Suprapubic skin (tissue), 4 donors: ENCODE results near the gene GRID2. TPM values are rescaled to one million over a fixed set of nuclear protein-coding genes. Genes with fewer than 3 reads are reported as not detected.

Source experiments
- DNase-seq, 2 donors: peaks; one replicate each; pipeline ENCODE4 v3.0.0-alpha.2; 2019; ENCODE audit warnings: low spot score in 2 of 2
- H3K27ac ChIP-seq: fragments of 200-600 bp; sonication (generic); one replicate; pipeline ENCODE4 v1.5.1; 2019
- H3K27me3 ChIP-seq: fragments of 200-600 bp; sonication (generic); one replicate; pipeline ENCODE4 v1.5.1; 2019
- H3K36me3 ChIP-seq: fragments of 200-600 bp; sonication (generic); one replicate; pipeline ENCODE4 v1.5.1; 2019
- H3K4me1 ChIP-seq: fragments of 200-600 bp; sonication (generic); one replicate; pipeline ENCODE4 v1.5.1; 2019
- H3K4me3 ChIP-seq: fragments of 200-600 bp; sonication (generic); one replicate; pipeline ENCODE4 v1.5.1; 2019; ENCODE audit warnings: mild to moderate bottlenecking
- H3K9me3 ChIP-seq: fragments of 200-600 bp; sonication (generic); one replicate; pipeline ENCODE4 v1.5.1; 2019
- EP300 ChIP-seq: sonication (generic); formaldehyde crosslinking; IDR thresholded peaks from one replicate; pipeline ENCODE4 v1.6.1; 2017; ENCODE audit warnings: antibody characterized with exemption
- POLR2A ChIP-seq, 2 donors: fragments of 450-650 bp; IDR thresholded peaks; one replicate each; pipeline ENCODE4 v1.6.1; 2017; ENCODE audit warnings: antibody characterized with exemption in 2 of 2, mild to moderate bottlenecking in 2 of 2, moderate library complexity in 2 of 2
- POLR2AphosphoS5 ChIP-seq, 3 donors: sonication (generic); formaldehyde crosslinking; IDR thresholded peaks; one replicate each; pipeline ENCODE4 v1.6.1; 2017; ENCODE audit warnings: antibody characterized with exemption in 3 of 3
- WGBS: methylation state at CpG from one replicate; pipeline ENCODE4 v1.1.5; 2018; 5-methylcytosine and 5-hydroxymethylcytosine counted together
- total RNA-seq, 4 donors: library from RNA; depleted of rRNA; stranded (reverse); fragments of >200 nt; gene quantifications; one replicate each; pipeline ENCODE4 v1.1.0, GENCODE V29; 2016
- TF ChIP-seq, protein P1 (sequence below), 2 donors: fragments of 200-600 bp in 1 of 2; fragments of 450-650 bp in 1 of 2; sonication (generic) in 1 of 2; IDR thresholded peaks; one replicate each; pipeline ENCODE4 v1.5.1; 2016 to 2019; ENCODE audit warnings: antibody characterized with exemption in 2 of 2, mild to moderate bottlenecking in 1 of 2, moderate library complexity in 1 of 2

GRID2 gene
- total RNA-seq, 4 donors from 2014 or later = not detected

DNA sequence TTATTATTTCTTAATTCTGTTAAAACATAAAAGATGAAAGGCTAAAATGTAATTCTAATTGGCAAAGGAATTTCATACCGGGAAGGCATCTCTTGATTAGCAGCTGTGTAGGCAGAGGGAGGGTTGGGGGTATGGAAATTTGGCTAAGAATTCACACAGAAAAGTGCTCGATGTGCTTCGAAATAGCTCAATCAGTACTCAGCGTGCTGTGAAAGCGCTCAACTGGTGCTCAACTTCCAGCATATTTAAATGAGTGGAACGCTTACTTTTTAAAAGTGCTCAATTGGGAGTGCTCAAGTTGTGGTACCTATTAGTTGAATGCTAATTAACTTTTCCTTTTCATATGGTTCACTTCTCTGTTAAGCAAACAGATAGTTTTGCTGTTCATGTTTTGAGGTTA lies 828.9 kb downstream of the GRID2 start:
- TF ChIP-seq POLR2AphosphoS5 (IDR thresholded peaks at IDR 0.05) = no peak
- no peak for TF ChIP-seq EP300
- no peak for TF ChIP-seq POLR2A (IDR thresholded peaks at IDR 0.05)
- TF ChIP-seq, protein P1, sequence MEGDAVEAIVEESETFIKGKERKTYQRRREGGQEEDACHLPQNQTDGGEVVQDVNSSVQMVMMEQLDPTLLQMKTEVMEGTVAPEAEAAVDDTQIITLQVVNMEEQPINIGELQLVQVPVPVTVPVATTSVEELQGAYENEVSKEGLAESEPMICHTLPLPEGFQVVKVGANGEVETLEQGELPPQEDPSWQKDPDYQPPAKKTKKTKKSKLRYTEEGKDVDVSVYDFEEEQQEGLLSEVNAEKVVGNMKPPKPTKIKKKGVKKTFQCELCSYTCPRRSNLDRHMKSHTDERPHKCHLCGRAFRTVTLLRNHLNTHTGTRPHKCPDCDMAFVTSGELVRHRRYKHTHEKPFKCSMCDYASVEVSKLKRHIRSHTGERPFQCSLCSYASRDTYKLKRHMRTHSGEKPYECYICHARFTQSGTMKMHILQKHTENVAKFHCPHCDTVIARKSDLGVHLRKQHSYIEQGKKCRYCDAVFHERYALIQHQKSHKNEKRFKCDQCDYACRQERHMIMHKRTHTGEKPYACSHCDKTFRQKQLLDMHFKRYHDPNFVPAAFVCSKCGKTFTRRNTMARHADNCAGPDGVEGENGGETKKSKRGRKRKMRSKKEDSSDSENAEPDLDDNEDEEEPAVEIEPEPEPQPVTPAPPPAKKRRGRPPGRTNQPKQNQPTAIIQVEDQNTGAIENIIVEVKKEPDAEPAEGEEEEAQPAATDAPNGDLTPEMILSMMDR (IDR thresholded peaks at IDR 0.05) = no peak
- no peak overlapping the region for H3K27ac ChIP-seq
- H3K4me3 ChIP-seq = no peak overlapping the region
- 76% methylated on average over 6 of the region's 6 CpGs for WGBS
- no peaks in the 10 kb centered on the region for H3K9me3 ChIP-seq
- H3K4me1 ChIP-seq = no peaks in the 10 kb centered on the region
- no peaks in the 10 kb centered on the region for H3K36me3 ChIP-seq
- DNase-seq = no peak
- H3K27me3 ChIP-seq = no peaks in the 10 kb centered on the region

DNA sequence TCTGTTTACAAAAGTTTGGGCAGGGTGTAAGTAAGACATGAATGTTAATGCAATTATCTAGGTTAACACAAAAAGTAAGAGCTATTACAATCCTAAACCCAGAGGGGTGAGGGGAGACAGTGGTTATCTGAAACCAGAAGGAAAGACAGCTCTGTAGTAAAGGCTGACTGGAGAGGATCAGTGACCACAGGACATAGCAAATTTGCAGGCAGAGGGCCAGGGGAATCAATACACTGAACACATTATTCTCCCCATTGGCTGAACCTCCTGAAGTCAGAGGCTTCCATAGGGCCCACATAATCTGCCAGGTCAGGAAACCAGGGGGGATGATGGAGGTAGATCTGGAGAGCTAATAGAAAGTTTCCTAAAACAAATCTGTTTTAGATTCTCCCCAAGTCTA lies 835.4 kb downstream of the GRID2 start:
- Histone ChIP-seq H3K27me3 (no peaks in the 10 kb centered on the region), H3K4me3 (no peak overlapping the region), H3K9me3 (no peaks in the 10 kb centered on the region), H3K27ac (no peak overlapping the region), H3K4me1 (no peaks in the 10 kb centered on the region), H3K36me3 (no peaks in the 10 kb centered on the region)
- DNase-seq = no peak
- TF ChIP-seq POLR2AphosphoS5 (IDR thresholded peaks at IDR 0.05) (no peak), EP300 (no peak)

DNA sequence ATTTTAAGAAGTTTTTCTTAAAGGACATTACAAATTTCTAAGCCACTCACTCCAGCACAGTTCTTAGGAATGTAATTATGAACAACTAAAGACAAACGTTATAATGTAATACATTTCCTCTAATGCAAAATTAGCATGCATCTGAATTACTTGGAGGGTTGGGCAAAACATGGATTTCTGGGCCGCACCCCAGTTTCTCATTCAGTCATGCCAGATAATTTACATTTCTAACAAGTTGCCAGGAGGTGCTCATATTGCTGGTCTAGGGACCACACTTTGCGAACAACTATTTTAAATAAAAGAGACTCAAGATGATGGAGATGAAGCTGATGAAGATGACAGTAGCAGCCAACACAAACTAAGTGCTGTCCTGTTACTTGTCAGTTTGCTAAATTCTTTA lies 840.1 kb downstream of the GRID2 start:
- H3K9me3 ChIP-seq = no peaks in the 10 kb centered on the region
- 52% methylated on average over 3 of the region's 3 CpGs for WGBS
- H3K4me3 ChIP-seq = no peak overlapping the region
- no peak overlapping the region for H3K27ac ChIP-seq
- no peaks in the 10 kb centered on the region for H3K27me3 ChIP-seq
- no peaks in the 10 kb centered on the region for H3K4me1 ChIP-seq
- DNase-seq = no peak
- no peaks in the 10 kb centered on the region for H3K36me3 ChIP-seq
- TF ChIP-seq, protein P1 (IDR thresholded peaks at IDR 0.05) = no peak
- TF ChIP-seq POLR2A (IDR thresholded peaks at IDR 0.05) = no peak
- no peak for TF ChIP-seq POLR2AphosphoS5 (IDR thresholded peaks at IDR 0.05)
- TF ChIP-seq EP300 = no peak

DNA sequence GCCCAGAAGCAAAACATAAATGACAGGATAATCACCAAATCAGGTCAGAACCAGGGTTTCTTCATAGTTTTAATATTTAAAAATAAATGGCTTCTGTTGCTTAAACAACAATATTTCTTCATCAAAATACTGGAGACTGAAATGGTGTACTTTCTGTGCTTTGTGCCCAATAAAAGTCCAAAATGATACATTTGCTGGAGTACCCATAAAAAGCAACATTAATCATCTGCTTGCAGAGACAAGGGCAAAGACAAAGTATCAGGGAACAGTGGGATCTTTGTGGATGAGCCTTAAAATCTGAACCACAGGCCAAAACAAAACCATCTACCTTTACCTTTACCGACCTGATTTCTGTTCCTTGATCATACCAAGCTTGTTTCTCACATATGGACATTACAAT lies 840.9 kb downstream of the GRID2 start:
- TF ChIP-seq, protein P1 (IDR thresholded peaks at IDR 0.05) = no peak
- TF ChIP-seq POLR2A (IDR thresholded peaks at IDR 0.05) (no peak), EP300 (no peak)
- no peaks in the 10 kb centered on the region for H3K9me3 ChIP-seq
- H3K27ac ChIP-seq = no peak overlapping the region
- H3K4me1 ChIP-seq = no peaks in the 10 kb centered on the region
- H3K36me3 ChIP-seq = no peaks in the 10 kb centered on the region
- no peak for DNase-seq
- H3K4me3 ChIP-seq = no peak overlapping the region
- 69% methylated on average over 1 of the region's 1 CpG for WGBS
- no peaks in the 10 kb centered on the region for H3K27me3 ChIP-seq

DNA sequence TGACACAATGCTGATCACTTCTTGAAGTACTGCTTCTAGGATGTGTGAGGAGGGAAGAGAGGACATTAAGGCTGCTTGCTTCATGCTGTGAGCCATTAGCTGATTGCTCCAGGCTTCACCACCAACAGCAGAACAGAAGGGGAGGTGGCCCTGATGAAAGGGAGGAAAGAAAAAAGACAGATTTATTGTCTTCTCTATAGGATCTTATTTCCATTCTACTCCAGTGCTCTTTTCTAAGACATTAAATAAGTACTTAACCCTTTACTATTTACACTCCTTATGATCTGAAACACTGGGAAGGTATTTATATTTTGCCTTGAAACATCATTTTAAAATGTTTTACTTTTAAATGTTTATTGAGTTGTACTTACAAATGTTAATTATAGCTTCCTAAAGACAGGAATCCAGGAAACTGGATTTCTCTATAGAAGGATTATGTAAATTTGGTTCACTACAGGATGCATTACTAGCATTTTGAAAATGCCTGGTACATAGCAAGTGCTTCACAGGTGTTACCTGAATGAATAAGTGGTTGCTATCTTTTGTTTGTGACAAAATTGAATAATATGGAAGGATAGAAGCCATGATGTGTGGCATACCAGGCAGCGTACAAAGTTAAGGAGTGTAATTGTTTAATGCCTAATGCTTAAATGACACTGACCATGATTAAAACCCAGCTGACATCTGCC lies 843.9 kb downstream of the GRID2 start:
- Histone ChIP-seq H3K36me3 (no peaks in the 10 kb centered on the region), H3K4me1 (no peaks in the 10 kb centered on the region), H3K27me3 (no peaks in the 10 kb centered on the region), H3K27ac (no peak overlapping the region), H3K4me3 (no peak overlapping the region), H3K9me3 (no peaks in the 10 kb centered on the region)
- no peak for DNase-seq
- TF ChIP-seq POLR2AphosphoS5 (IDR thresholded peaks at IDR 0.05) (no peak), EP300 (no peak), POLR2A (IDR thresholded peaks at IDR 0.05) (no peak)
- TF ChIP-seq, protein P1 (IDR thresholded peaks at IDR 0.05) = no peak
- 80% methylated on average over 1 of the region's 1 CpG for WGBS

DNA sequence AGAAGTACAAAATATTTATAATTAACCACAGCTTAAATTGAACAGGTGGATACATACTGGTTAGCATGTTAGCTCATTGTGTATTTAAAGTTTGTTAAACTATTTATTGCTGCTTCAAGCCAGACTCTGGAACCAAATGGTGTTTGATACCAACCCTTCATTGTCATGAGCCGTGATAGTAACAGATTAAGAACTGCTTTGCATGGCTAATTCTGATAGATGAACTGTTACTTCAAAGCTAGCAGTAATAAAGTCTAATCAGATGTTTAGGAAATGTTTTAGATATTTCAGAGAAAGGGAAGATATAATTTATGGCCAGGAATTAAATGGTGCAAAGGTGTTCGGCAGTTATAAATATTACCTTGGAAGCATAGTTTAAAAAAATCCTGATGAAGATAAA lies 848.7 kb downstream of the GRID2 start:
- Histone ChIP-seq H3K27me3 (no peaks in the 10 kb centered on the region), H3K9me3 (no peaks in the 10 kb centered on the region), H3K4me1 (no peaks in the 10 kb centered on the region), H3K27ac (no peak overlapping the region), H3K4me3 (no peak overlapping the region), H3K36me3 (no peaks in the 10 kb centered on the region)
- TF ChIP-seq, protein P1 (IDR thresholded peaks at IDR 0.05) = no peak
- TF ChIP-seq POLR2AphosphoS5 (IDR thresholded peaks at IDR 0.05) (no peak), POLR2A (IDR thresholded peaks at IDR 0.05) (no peak), EP300 (no peak)
- DNase-seq = no peak
- WGBS = 49% methylated on average over 2 of the region's 2 CpGs
